Fibroblast of lung (primary cell): ENCODE data around the gene MED28. TPM values are rescaled to one million over a fixed set of nuclear protein-coding genes. Genes with fewer than 3 reads are reported as not detected.

Experiments
- DNase-seq, 2 donors: peaks; one replicate each; pipeline versions ENCODE4 v3.0.0 to v3.0.0-alpha.2; 2010; ENCODE audit warnings: low read depth in 2 of 2
- H2AFZ ChIP-seq: 2 replicates; pipeline ENCODE4 v1.5.1; 2012; ENCODE audit warnings: low read length, control low read depth, inconsistent platforms
- H3K27ac ChIP-seq: 2 replicates; pipeline ENCODE4 v1.5.1; 2011; ENCODE audit warnings: low read length, control low read depth; ENCODE audit not compliant: insufficient read depth
- H3K27me3 ChIP-seq: 2 replicates; pipeline ENCODE4 v1.5.1; 2011; ENCODE audit warnings: mild to moderate bottlenecking, low read length; ENCODE audit not compliant: control insufficient read depth, insufficient read depth
- H3K36me3 ChIP-seq: 2 replicates; pipeline ENCODE4 v1.5.1; 2011; ENCODE audit warnings: low read length; ENCODE audit not compliant: control insufficient read depth, insufficient read depth
- H3K4me1 ChIP-seq: 2 replicates; pipeline ENCODE4 v1.5.1; 2011; ENCODE audit warnings: low read length; ENCODE audit not compliant: control insufficient read depth, insufficient read depth; ENCODE audit errors: extremely low read depth
- H3K4me2 ChIP-seq: 2 replicates; pipeline ENCODE4 v1.5.1; 2011; ENCODE audit warnings: low read length, control low read depth; ENCODE audit not compliant: insufficient read depth; ENCODE audit errors: extremely low read depth
- H3K4me3 ChIP-seq, 4 experiments: fragments of 200-600 bp in 1 of 4; sonication (generic) in 1 of 4; replicated peaks in 1 of 4; 2 replicates each; pipeline ENCODE4 v1.5.1; 2011 to 2016; ENCODE audit warnings: low read length in 4 of 4, low read depth in 3 of 4, mild to moderate bottlenecking in 3 of 4, control low read depth in 2 of 4, inconsistent platforms in 1 of 4, mixed read lengths in 1 of 4; ENCODE audit not compliant: insufficient read depth in 1 of 4; ENCODE audit errors: control extremely low read depth in 1 of 4
- H3K79me2 ChIP-seq: 2 replicates; pipeline ENCODE4 v1.5.1; 2012; ENCODE audit warnings: mild to moderate bottlenecking, low read length, inconsistent platforms; ENCODE audit not compliant: control insufficient read depth, insufficient read depth
- H3K9ac ChIP-seq: 2 replicates; pipeline ENCODE4 v1.5.1; 2011; ENCODE audit warnings: mild to moderate bottlenecking, low read length, control low read depth; ENCODE audit not compliant: insufficient read depth
- H3K9me3 ChIP-seq: 2 replicates; pipeline ENCODE4 v1.5.1; 2012; ENCODE audit warnings: low read depth, low read length; ENCODE audit not compliant: control insufficient read depth, insufficient read depth
- H4K20me1 ChIP-seq: 2 replicates; pipeline ENCODE4 v1.5.1; 2011; ENCODE audit warnings: low read length; ENCODE audit not compliant: control insufficient read depth, insufficient read depth; ENCODE audit errors: extremely low read depth
- EZH2 ChIP-seq: IDR thresholded peaks from 2 replicates; pipeline ENCODE4 v1.5.1; 2012; ENCODE audit warnings: low read length, control low read depth, mild to moderate bottlenecking; ENCODE audit errors: missing control alignments
- polyA plus RNA-seq, 2 donors: library from polyadenylated mRNA; depleted of rRNA in 1 of 2; stranded (reverse) in 1 of 2; unstranded in 1 of 2; fragments of >200 nt; gene quantifications; 2 replicates each; pipeline ENCODE4 v1.2.1, GENCODE V29; 2011 to 2012; ENCODE audit warnings: missing spikeins in 1 of 2
- total RNA-seq: library from RNA; depleted of rRNA; stranded (reverse); fragments of >200 nt; gene quantifications from 2 replicates; pipeline ENCODE4 v1.2.1, GENCODE V29; 2014
- TF ChIP-seq, protein P1 (sequence below), 2 donors: IDR thresholded peaks in 1 of 2; conservative IDR thresholded peaks in 1 of 2; 1 replicate in 1 of 2; 2 replicates in 1 of 2; pipeline ENCODE4 v1.5.1; 2011 to 2012; ENCODE audit warnings: low read length in 2 of 2, control low read depth in 1 of 2, inconsistent platforms in 1 of 2, low read depth in 1 of 2, mild to moderate bottlenecking in 1 of 2

Gene MED28
- total and polyA plus RNA-seq, 2 donors (not counting 1 experiment from before 2014, with no cell fraction given) = 16.8 to 20.1 TPM

DNA sequence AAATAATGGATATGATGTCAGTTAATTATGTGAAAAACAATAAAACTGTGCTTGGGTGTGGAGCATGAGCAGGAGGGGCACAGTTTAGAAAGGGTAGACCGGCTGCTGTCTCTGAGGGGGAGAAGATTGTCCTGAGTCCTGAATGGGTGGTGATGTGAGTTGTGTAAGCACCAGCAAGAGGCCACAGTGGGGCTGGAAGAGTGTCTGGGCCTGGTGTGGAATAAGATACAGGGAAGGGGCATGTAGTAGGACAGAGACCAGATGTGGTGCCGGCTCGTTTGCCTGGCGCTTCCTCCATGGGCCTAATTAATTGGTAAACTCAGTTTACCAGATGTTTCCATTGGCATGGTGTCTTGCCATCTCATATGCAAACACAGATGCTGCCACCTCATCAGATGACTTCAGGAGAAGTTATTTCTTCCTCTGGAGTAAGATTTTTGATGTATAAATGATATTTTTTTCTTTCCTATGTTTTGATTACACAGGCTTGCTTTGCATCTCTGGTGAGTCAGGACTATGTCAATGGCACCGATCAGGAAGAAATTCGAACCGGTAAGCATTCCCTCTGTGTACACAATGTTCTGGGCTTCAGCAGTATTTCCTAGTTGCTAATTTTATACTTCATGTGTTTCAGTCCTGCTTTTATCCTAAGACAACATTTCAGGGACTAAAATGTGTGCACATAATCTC, 5.1 kb downstream of the MED28 start:
- TF ChIP-seq, protein P1, sequence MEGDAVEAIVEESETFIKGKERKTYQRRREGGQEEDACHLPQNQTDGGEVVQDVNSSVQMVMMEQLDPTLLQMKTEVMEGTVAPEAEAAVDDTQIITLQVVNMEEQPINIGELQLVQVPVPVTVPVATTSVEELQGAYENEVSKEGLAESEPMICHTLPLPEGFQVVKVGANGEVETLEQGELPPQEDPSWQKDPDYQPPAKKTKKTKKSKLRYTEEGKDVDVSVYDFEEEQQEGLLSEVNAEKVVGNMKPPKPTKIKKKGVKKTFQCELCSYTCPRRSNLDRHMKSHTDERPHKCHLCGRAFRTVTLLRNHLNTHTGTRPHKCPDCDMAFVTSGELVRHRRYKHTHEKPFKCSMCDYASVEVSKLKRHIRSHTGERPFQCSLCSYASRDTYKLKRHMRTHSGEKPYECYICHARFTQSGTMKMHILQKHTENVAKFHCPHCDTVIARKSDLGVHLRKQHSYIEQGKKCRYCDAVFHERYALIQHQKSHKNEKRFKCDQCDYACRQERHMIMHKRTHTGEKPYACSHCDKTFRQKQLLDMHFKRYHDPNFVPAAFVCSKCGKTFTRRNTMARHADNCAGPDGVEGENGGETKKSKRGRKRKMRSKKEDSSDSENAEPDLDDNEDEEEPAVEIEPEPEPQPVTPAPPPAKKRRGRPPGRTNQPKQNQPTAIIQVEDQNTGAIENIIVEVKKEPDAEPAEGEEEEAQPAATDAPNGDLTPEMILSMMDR (conservative IDR thresholded peaks at IDR 0.05 in 1 of 2, IDR thresholded peaks at IDR 0.05 in 1 of 2; ENCODE audit: low read depth in 1 of 2, low read length in 2 of 2) = no peak
- TF ChIP-seq EZH2 = no peak
- peaks cover 64% of the 10 kb centered on the region for H3K79me2 ChIP-seq
- peak overlapping the region; percentile 82 for H3K27ac ChIP-seq
- H3K4me3 ChIP-seq = peak overlapping the region in 2 of 4 experiments; percentile 19 to 29
- H3K9ac ChIP-seq = no peak overlapping the region
- no peaks in the 10 kb centered on the region for H3K27me3 ChIP-seq
- peaks cover 4% of the 10 kb centered on the region for H4K20me1 ChIP-seq
- H3K4me2 ChIP-seq = peak overlapping the region; percentile 85
- DNase-seq = peak in 1 of 2 donors; percentile 81
- H3K4me1 ChIP-seq = peaks cover 11% of the 10 kb centered on the region
- H2AFZ ChIP-seq = no peak overlapping the region
- peaks cover 14% of the 10 kb centered on the region for H3K36me3 ChIP-seq
- no peaks in the 10 kb centered on the region for H3K9me3 ChIP-seq

DNA sequence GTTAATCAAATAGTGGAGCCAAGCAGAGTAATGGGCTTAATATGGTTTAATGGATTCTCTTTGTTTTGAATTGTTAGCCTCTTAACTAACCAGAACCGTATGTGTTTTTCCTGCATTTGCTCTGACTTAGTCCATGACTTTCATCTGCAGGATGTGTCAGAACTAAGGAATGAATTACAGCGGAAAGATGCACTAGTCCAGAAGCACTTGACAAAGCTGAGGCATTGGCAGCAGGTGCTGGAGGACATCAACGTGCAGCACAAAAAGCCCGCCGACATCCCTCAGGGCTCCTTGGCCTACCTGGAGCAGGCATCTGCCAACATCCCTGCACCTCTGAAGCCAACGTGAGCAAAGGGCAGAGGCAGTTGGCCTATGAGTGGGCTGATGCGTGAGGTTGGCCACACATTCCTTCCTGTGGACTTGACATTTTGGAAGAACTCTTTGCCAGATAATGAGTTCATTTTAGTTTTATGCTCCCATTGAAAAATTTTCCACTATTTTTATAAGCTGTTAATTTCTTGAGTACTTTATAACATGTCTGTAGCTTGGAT, 9.1 kb downstream of the MED28 start:
- no peak overlapping the region for H2AFZ ChIP-seq
- no peaks in the 10 kb centered on the region for H3K27me3 ChIP-seq
- H3K79me2 ChIP-seq = peaks cover 34% of the 10 kb centered on the region
- TF ChIP-seq EZH2 = no peak
- TF ChIP-seq, protein P1 (conservative IDR thresholded peaks at IDR 0.05 in 1 of 2, IDR thresholded peaks at IDR 0.05 in 1 of 2; ENCODE audit: low read depth in 1 of 2, low read length in 2 of 2) = no peak
- no peak overlapping the region for H3K4me3 ChIP-seq
- no peaks in the 10 kb centered on the region for H3K9me3 ChIP-seq
- H3K9ac ChIP-seq = no peak overlapping the region
- peak in 1 of 2 donors; percentile 43 for DNase-seq
- H3K4me2 ChIP-seq = no peak overlapping the region
- H3K36me3 ChIP-seq = peaks cover 24% of the 10 kb centered on the region
- peaks cover 4% of the 10 kb centered on the region for H4K20me1 ChIP-seq
- H3K4me1 ChIP-seq = peaks cover 9% of the 10 kb centered on the region
- H3K27ac ChIP-seq = no peak overlapping the region

- Histone ChIP-seq H3K27me3 (no peaks in the 10 kb centered on the region), H3K4me2 (no peak overlapping the region), H3K4me3 (no peak overlapping the region), H3K4me1 (no peaks in the 10 kb centered on the region), H3K79me2 (peaks cover 25% of the 10 kb centered on the region), H3K36me3 (peaks cover 26% of the 10 kb centered on the region), H3K27ac (no peak overlapping the region), H3K9me3 (no peaks in the 10 kb centered on the region), H3K9ac (no peak overlapping the region), H2AFZ (no peak overlapping the region), H4K20me1 (no peaks in the 10 kb centered on the region)
- no peak for DNase-seq
- TF ChIP-seq, protein P1 (conservative IDR thresholded peaks at IDR 0.05 in 1 of 2, IDR thresholded peaks at IDR 0.05 in 1 of 2; ENCODE audit: low read depth in 1 of 2, low read length in 2 of 2) = no peak
- no peak for TF ChIP-seq EZH2
These were observed 10.4 kb downstream of the MED28 start for GRCh38 chr4:17624821-17625220.
